ENCODE results near the gene FAM222B.
"Not testable (repeated sequence)": the region's sequence is repeated elsewhere in the genome, so short reads cannot be mapped to it uniquely, and the experiment has no call there.

Gene FAM222B

GRCh38 chr17:28734712-28735241 lies 107.8 kb downstream of the FAM222B start:
- no peak overlapping the region for H3K4me3 ChIP-seq (ENCODE audit: low read depth, low read length)

GRCh38 chr17:28733346-28733745 lies 109.2 kb downstream of the FAM222B start:
- no peak overlapping the region for H3K4me3 ChIP-seq (ENCODE audit: low read depth, low read length)

- no peak overlapping the region for H3K4me3 ChIP-seq (ENCODE audit: low read depth, low read length)
These were observed 112.7 kb downstream of the FAM222B start for GRCh38 chr17:28729950-28730330.

- peak within 1 kb of the TSS; percentile 78 for H3K4me3 ChIP-seq (ENCODE audit: low read depth, low read length)
These were observed 114.0 kb downstream of the FAM222B start, which contains the start of gene NEK8 for GRCh38 chr17:28728364-28729200. NEK8 (plus strand) TSS chr17:28728788; CDS start chr17:28728814, 26 bp downstream.

GRCh38 chr17:28726627-28727491 lies 115.7 kb downstream of the FAM222B start:
- peak overlapping the region; percentile 72 for H3K4me3 ChIP-seq (ENCODE audit: low read depth, low read length)

GRCh38 chr17:28726226-28726626 lies 116.4 kb downstream of the FAM222B start, which contains the start of gene TLCD1:
TLCD1 (minus strand) TSS chr17:28726233; CDS start chr17:28726097, 136 bp downstream.
- H3K4me3 ChIP-seq (ENCODE audit: low read depth, low read length): peak within 1 kb of the TSS; percentile 74

- H3K4me3 ChIP-seq (ENCODE audit: low read depth, low read length): peak overlapping the region; percentile 74
These were observed 116.8 kb downstream of the FAM222B start for GRCh38 chr17:28725660-28726225.

- H3K4me3 ChIP-seq (ENCODE audit: low read depth, low read length): peak overlapping the region; percentile 74
These were observed 117.4 kb downstream of the FAM222B start for GRCh38 chr17:28725166-28725659.

- peak overlapping the region; percentile 74 for H3K4me3 ChIP-seq (ENCODE audit: low read depth, low read length)
These were observed 118.0 kb downstream of the FAM222B start for GRCh38 chr17:28724500-28725165.

GRCh38 chr17:28723836-28724499 lies 118.6 kb downstream of the FAM222B start:
- H3K4me3 ChIP-seq (ENCODE audit: low read depth, low read length): not testable (repeated sequence)

GRCh38 chr17:28723159-28723835 lies 119.3 kb downstream of the FAM222B start:
- H3K4me3 ChIP-seq (ENCODE audit: low read depth, low read length): no peak overlapping the region

GRCh38 chr17:28722417-28723158 lies 120.0 kb downstream of the FAM222B start:
- no peak overlapping the region for H3K4me3 ChIP-seq (ENCODE audit: low read depth, low read length)

- H3K4me3 ChIP-seq (ENCODE audit: low read depth, low read length): peak overlapping the region; percentile 98
These were observed 121.6 kb downstream of the FAM222B start for GRCh38 chr17:28720997-28721329.

GRCh38 chr17:28720247-28720996 lies 122.2 kb downstream of the FAM222B start:
- peak overlapping the region; percentile 98 for H3K4me3 ChIP-seq (ENCODE audit: low read depth, low read length)

- peak overlapping the region; percentile 65 for H3K4me3 ChIP-seq (ENCODE audit: low read depth, low read length)
These were observed 123.6 kb downstream of the FAM222B start for GRCh38 chr17:28719021-28719433.

- H3K4me3 ChIP-seq (ENCODE audit: low read depth, low read length): peak overlapping the region; percentile 65
These were observed 124.1 kb downstream of the FAM222B start for GRCh38 chr17:28718333-28719020.
